HG03342 (cell line): ENCODE measurements around the gene PKN2.

Experiments used
- ATAC-seq: cut with Tn5 transposase; IDR thresholded peaks from one replicate; pipeline ENCODE4 v1.9.1; 2021; ENCODE audit warnings: mild to moderate bottlenecking, moderate library complexity; ENCODE audit not compliant: unreplicated experiment

PKN2 gene

GRCh38 chr1:88683541-88684481, at the start of gene PKN2:
PKN2 (plus strand) TSS chr1:88684273; CDS start chr1:88684581, 308 bp downstream.
- ATAC-seq = peak; percentile 85

DNA sequence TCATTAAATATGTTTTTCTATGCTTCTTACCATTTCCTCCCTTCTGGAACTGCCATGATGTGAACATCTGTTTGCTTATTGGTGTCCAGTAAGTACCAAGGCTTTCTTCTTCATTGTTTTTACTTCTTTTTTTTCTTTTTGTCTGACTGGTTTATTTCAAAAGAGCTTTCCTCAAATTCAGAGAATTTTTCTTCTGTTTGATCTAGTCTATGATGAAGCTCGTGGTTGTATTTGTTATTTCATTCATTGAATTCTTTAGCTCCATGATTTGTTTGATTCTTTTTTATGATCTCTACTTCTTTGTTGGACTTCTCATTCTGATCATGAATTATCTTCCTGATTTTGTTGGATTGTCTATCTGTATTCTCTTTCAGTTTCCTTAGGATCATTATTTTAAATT, 49.5 kb upstream of the PKN2 start:
- ATAC-seq = no peak

DNA sequence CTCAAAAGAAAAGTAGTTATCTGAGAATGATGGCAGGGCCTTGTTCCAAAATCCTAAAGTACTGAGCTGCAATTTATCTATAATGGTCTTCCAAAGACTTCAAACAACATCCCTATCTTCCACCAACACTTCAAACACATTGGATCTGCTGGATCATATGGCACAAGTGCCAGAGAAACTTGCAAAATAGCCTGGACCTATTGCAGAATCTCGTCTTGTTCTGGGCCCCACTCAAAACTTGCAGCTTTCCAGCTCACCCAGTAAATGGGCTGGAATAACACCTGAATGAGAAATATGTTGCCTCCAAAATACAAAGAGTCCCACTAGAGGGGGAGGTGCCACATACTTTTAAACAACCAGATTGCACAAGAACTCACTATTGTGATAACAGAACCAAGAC, 44.0 kb upstream of the PKN2 start:
- no peak for ATAC-seq

GRCh38 chr1:88645886-88646285, 38.2 kb upstream of the PKN2 start:
- no peak for ATAC-seq

- ATAC-seq = no peak
Observed at GRCh38 chr1:88646476-88647248, 37.4 kb upstream of the PKN2 start.

- peak; percentile 61 for ATAC-seq
Observed at GRCh38 chr1:88647249-88647645, 36.8 kb upstream of the PKN2 start.

GRCh38 chr1:88647749-88648415, 36.2 kb upstream of the PKN2 start:
- ATAC-seq = no peak

DNA sequence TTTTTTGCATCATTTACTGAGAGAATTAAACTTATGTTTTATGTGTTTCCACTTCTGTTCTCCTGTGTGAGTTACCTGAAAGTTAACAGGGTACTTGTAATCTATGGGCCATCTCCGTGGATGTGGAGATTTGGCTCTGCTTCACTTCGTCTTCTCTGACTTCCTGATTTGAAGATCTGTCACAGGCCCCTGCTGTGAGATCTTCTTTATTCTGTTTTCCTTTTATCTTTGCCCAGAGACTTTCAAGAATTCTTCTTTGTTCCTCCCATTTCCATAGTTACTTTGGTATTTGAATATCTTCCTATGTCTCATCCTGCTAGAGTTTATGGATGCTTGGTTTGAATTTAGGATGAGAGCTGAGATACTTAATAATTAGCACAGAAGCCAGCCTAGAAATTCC, 35.4 kb upstream of the PKN2 start:
- no peak for ATAC-seq

- ATAC-seq = no peak
Observed at GRCh38 chr1:88649932-88650331, 34.1 kb upstream of the PKN2 start.

DNA sequence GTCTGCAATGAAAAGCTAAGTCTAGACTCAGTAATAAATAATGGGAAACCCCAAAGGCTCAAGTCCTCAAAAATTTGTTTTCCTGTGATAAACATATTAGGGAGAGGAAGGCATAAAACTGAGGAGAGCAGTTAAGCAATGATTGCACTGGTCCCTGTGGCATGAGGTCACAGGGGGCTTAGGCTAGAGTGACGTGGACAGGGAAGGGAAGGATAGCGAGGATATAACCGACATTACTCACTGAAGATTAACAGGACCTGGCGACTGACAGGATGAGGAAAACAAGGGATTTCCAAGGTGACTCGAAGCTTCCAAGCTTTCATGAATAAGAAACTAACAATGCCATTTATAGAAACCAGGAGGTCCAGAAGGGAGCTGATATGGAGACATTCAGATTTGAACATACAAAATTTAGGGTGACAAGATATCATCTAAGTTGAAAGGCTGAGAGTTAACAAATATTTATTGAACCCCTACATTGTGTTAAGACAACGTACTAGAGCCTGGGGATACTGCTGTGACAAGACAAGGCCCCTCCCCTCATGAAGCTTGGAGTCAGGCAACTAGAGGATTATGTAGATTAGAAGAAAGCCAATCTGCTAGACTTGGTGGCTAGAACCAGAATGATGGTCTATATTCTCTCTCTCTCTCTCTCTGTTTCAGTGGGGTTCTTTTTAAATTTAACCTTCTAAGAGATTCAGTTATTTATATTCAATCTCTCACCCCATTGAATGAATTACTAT, 33.2 kb upstream of the PKN2 start:
- ATAC-seq = no peak

DNA sequence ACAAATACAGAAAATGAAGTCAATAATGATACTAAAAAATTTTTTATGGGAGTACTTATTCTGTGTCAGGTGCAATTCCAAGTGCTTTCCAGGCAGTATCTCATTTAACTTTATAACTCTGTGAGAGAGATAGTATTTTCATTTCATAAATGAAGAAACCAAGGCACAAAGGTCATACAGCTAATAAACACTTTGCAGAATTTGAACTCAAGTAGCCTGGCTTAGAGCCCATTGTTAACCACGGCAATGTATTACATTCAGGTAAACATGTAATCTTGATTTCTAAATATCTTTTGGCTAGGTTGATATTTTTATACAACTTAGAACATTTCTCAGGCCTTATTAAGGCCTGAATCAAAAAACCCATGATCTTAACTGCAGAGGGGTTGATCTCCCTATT, 28.9 kb upstream of the PKN2 start:
- no peak for ATAC-seq

- ATAC-seq = no peak
Observed at GRCh38 chr1:88655685-88656299, 28.3 kb upstream of the PKN2 start.

DNA sequence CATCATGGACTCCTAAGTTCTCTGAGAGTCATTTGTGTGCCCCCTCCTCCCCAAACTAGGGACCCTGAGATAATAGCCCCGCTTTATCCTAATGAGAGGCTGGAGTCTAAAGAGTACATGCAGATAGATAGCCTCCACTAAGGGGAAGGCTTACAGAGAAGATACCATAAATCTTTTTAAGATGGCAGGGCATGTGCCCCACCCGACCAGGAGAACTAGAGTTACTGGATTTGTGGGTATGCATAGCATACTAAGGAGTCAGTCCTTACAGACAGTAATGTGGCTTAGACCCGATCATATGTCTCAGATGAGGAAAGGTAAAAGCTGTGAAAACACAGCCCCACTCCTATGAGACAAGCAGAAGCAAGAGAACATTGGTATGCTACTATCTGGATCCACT, 25.7 kb upstream of the PKN2 start:
- ATAC-seq = no peak

- no peak for ATAC-seq
Observed at GRCh38 chr1:88659552-88659951, 24.5 kb upstream of the PKN2 start.

DNA sequence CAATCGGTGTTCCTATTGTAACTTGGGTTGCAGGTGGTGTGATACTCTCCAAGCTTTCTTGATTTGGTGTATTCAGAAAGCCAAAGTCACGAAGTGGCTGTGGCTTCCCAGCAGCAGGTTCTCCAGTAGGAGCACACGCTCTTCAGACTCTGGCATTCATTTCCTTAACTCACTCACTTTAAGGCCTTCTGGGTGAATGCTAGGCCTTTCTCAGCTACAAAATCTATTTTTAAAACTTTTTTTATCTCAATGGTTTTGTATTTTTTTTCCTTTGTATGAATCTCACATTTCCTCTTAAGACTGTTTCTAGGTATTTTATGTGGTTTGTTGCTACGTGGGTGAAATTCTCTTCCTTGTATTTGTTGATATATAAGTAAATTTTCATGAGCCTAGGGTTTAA, 22.9 kb upstream of the PKN2 start:
- ATAC-seq = peak; percentile 35

DNA sequence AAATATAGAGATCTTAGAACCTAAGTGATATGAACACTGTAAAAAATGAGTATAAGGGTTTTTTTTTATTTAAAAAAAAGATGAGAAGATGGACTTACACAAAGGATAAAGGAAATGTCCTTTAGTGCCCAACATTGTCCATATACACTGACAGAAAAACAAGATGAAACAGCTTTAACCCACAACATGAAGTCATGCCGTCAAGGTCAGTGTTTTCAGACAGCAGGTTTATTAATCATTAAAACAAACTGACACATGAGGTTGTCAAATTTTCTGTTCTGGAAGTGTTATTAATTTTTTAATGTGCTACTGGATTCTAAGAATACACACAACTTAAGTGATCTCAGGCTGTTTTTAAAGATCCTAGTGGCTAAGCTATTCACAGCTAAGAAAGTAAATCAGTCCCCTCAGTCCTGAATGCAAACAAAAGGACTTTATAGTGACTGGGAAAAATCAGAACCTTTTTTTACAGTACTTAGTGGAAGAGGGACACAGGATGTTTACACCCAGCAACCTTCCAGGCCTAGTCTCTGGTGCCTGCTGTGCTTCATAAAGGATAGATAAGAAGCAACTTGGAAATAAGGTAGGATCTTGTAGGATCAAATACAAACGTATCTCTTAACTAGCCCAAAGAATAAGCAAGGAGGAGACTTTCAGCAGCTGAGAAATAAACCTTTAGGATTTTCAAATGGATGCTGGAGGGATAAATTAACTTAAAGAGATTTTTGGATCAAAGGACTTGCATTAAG, 21.9 kb upstream of the PKN2 start:
- ATAC-seq = peak; percentile 51

DNA sequence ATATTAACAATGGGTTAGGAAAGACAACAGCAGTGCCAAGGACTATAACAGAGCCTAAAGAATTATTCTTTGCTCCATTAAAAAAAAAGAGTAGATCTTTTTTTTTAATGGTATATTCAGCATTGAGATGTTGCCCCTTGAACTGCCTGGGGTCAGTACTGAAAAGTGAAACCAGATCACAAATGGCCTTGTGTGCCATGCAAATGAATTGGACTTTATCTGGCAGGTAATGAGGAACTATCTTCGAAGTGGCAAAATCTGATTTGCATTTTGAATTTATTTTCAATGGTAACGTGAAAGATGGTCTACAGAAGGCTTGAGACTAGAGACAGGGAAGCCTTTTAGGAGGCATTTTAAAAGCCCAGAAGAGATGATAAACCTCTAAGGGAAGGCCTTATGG, 21.4 kb upstream of the PKN2 start:
- ATAC-seq = peak; percentile 44

DNA sequence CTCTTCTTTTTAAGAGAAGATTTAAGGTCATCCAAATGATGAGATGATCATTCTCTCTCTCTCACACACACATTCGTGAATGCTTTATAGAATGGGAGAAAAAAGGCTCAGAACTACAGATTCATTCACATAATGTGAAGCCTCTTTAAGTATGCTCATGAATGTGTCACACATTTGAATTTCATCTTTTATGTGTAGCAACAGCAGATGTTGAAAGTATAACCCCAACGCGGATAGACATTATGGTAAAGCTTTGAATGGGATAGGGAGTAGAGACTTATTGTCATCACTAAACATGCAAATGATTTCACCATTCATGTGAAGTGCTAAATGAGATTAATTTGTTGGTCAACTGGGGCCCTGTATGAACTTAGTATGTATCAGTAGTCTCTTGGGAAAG, 15.7 kb upstream of the PKN2 start:
- no peak for ATAC-seq

GRCh38 chr1:88670462-88670861, 13.6 kb upstream of the PKN2 start:
- no peak for ATAC-seq

- no peak for ATAC-seq
Observed at GRCh38 chr1:88673446-88673845, 10.6 kb upstream of the PKN2 start.
